Ishikawa (cell line): ENCODE measurements around the gene EDC4.

Experiments used
- CREB1 ChIP-seq: IDR thresholded peaks from 2 replicates; pipeline ENCODE4 v1.6.1; 2012; ENCODE audit warnings: low read depth
- EP300 ChIP-seq: IDR thresholded peaks from 2 replicates; pipeline ENCODE4 v1.6.1; 2012; ENCODE audit warnings: borderline replicate concordance
- FOXM1 ChIP-seq: IDR thresholded peaks from 2 replicates; pipeline ENCODE4 v1.6.1; 2012; ENCODE audit warnings: low read depth, borderline replicate concordance
- NFIC ChIP-seq: IDR thresholded peaks from 2 replicates; pipeline ENCODE4 v1.6.1; 2012
- REST ChIP-seq: IDR thresholded peaks from 2 replicates; pipeline ENCODE4 v1.6.1; 2012; ENCODE audit warnings: low read depth, mild to moderate bottlenecking
- YY1 ChIP-seq: IDR thresholded peaks from 2 replicates; pipeline ENCODE4 v1.6.1; 2012; ENCODE audit warnings: low read depth
- TF ChIP-seq, protein P1 (sequence below): IDR thresholded peaks from 2 replicates; pipeline ENCODE4 v1.6.1; 2012

DNA sequence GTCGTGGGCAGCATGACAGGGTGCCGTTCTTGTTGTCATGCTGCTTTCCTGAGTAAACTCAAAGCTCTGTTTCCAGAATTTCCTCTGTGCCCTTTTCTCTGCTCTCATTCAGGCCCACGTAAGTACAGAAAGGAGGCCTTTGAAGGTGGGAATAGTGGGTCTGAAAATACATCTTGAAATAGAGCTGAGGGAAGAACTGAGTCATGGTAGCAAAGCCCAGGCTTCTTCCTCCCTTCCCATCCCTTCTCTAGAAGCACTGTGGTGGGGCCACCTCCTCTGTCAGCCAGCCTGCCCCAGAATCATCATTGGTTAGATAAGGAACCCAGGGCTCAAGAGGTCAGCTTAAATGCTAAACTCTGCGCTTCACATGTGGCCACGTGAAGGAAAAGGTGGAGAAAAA lies 49.4 kb downstream of the EDC4 start:
- TF ChIP-seq FOXM1, result no peak
- TF ChIP-seq YY1, result no peak
- no peak for TF ChIP-seq REST
- TF ChIP-seq, protein P1, sequence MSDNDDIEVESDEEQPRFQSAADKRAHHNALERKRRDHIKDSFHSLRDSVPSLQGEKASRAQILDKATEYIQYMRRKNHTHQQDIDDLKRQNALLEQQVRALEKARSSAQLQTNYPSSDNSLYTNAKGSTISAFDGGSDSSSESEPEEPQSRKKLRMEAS, result no peak
- TF ChIP-seq CREB1, result no peak
- TF ChIP-seq NFIC, result no peak
- TF ChIP-seq EP300, result no peak
